SK-N-SH (cell line): ENCODE data around the gene COL4A6.

Source experiments
- EZH2phosphoT487 ChIP-seq: fragments of 200-600 bp; sonication (generic); IDR thresholded peaks from 2 replicates; pipeline ENCODE4 v1.6.1; 2017; ENCODE audit warnings: low read depth, mixed run types, mild to moderate bottlenecking, antibody characterized with exemption, moderate library complexity, borderline replicate concordance
- MEF2A ChIP-seq: IDR thresholded peaks from 2 replicates; pipeline ENCODE4 v1.4.0; 2012; ENCODE audit warnings: low read depth, borderline replicate concordance
- RAD21 ChIP-seq: IDR thresholded peaks from 2 replicates; pipeline ENCODE4 v1.6.1; 2012; ENCODE audit warnings: mild to moderate bottlenecking, low read length
- TF ChIP-seq, protein P1 (sequence below): fragments of 200-600 bp; sonication (generic); IDR thresholded peaks from 2 replicates; pipeline ENCODE4 v1.6.1; 2017; ENCODE audit warnings: antibody characterized with exemption, mild to moderate bottlenecking, moderate library complexity

DNA sequence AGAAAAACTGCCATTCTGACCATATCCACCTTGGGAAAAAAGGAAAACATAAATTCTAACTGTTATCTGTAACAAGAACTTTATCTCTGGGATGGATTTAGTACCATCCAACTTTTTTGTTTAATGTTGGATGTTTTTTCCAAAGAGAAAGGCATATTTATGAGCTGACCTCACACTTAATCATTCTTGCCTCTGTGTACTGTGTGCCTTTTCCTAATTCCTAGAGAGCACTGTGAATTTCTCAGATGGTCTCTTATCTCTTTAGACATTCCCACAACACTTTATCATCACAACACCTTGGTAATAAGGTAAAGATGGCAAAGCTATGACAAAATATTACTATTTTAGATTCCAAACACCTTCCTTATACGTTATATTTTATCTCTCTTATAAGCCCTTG lies 126.2 kb downstream of the COL4A6 start:
- no peak for TF ChIP-seq EZH2phosphoT487
- TF ChIP-seq, protein P1, sequence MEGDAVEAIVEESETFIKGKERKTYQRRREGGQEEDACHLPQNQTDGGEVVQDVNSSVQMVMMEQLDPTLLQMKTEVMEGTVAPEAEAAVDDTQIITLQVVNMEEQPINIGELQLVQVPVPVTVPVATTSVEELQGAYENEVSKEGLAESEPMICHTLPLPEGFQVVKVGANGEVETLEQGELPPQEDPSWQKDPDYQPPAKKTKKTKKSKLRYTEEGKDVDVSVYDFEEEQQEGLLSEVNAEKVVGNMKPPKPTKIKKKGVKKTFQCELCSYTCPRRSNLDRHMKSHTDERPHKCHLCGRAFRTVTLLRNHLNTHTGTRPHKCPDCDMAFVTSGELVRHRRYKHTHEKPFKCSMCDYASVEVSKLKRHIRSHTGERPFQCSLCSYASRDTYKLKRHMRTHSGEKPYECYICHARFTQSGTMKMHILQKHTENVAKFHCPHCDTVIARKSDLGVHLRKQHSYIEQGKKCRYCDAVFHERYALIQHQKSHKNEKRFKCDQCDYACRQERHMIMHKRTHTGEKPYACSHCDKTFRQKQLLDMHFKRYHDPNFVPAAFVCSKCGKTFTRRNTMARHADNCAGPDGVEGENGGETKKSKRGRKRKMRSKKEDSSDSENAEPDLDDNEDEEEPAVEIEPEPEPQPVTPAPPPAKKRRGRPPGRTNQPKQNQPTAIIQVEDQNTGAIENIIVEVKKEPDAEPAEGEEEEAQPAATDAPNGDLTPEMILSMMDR: no peak
- TF ChIP-seq RAD21: no peak
- TF ChIP-seq MEF2A: no peak
